GM18507 (cell line): Measurements from ENCODE around the gene OPN1LW.
"Not testable (repeated sequence)": the region's sequence is repeated elsewhere in the genome, so short reads cannot be mapped to it uniquely, and the experiment has no call there.

Source experiments
- DNase-seq: peaks from one replicate; pipeline ENCODE4 v3.0.0; 2011; ENCODE audit warnings: low read depth; ENCODE audit not compliant: insufficient read length; ENCODE audit errors: extremely low spot score
- FAIRE-seq: peaks from 2 replicates; lab custom pipeline; 2011; peaks lifted over from hg19 to GRCh38; lab: Jason Lieb, UNC

Gene OPN1LW

DNA sequence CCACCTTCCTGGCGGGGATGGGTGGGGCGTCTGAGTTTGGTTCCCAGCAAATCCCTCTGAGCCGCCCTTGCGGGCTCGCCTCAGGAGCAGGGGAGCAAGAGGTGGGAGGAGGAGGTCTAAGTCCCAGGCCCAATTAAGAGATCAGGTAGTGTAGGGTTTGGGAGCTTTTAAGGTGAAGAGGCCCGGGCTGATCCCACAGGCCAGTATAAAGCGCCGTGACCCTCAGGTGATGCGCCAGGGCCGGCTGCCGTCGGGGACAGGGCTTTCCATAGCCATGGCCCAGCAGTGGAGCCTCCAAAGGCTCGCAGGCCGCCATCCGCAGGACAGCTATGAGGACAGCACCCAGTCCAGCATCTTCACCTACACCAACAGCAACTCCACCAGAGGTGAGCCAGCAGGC lies at the start of gene OPN1LW:
OPN1LW (plus strand) TSS at position 234 of the 400 bp plus-strand sequence; CDS start at position 275, 41 bp downstream.
- not testable (repeated sequence) for FAIRE-seq, DNase-seq

DNA sequence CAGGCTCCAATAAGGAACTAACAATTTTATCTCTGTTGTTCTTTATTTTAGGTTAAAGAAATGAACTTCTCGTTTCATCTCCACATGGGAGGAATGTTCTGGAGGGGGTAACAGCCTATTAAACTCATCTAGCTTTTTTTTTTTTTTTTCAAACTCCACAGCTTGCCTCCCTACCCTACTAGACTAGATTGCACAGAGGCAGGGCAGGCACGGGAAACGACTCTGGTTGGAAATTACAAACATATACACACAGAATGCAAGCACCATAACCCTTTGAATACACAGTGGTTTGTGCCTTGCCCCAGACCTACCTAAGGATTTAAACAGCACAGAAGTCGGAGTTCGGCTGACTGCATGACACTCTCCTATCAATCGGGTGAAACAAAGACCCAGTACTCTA lies 49.2 kb upstream of the OPN1LW start:
- FAIRE-seq (no peak), DNase-seq (no peak)

DNA sequence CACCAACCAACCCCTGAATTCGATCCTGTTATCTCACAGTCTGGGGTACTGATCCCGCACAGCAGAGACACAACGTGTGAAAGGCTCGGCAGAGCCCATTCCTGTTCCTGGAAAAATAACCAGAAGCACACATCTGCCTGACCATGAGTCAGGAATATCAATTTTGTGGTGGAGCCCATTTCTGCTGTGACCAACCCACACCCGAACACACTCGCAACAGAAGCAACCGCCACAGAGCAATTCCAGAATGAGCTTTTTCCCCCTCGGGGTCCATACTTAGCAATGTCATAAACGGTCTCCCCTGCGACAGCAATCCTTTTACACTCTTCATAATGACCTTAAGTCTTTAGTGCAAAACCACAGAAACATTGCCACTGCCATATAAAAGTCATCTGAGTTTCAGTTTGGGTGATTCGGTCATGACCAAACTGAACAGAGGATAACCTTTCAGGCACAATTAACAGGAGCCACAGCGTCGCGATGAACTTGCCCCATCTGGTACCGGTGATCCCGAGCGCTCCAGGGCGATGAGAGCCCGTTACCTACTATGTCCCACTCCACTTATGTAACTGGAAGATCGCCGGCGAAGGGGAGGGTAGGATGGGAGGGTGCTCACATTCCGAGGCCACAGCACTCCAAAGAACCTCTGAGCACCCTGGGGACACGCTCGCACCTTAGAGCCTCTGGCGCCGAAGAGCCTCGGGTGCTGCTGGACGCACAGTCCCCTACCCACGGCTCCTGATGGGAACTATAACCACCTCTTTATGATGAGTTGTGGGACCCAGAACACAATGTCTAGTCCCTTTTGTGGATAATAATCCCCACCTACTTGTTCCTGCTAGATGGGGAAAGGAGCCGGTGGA lies 47.7 kb upstream of the OPN1LW start:
- FAIRE-seq (no peak), DNase-seq (no peak)

DNA sequence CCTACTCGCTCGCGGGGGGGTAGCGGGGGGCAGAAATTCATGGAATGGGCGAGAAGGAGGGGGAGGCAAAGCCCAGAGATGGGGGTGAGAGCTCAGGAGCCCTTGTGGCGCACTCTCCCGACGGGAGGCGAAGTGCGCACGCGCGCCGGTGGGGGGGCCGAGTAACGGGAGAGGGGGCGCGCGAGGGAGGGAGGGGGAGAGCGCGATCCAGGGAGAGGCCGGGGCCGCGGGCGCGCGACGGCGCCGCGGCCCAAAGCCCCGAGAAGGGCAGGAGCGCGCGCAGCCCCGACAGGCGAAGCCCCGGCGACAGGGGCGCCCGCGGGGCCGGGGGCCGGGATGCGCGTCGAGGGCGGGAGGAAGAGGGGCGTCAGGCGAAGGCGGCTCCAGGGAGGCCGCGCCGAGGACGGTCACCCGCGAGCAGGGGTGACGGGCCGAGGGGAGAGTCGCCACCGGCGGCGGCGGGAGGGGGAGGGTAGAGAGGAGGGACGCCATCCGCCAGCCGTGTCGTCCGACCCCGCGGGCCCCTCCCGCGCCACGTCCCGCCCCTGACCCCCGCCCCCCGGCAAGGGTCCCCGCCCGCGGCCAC lies 46.9 kb upstream of the OPN1LW start:
- DNase-seq, result peak; percentile 48
- FAIRE-seq, result no peak

DNA sequence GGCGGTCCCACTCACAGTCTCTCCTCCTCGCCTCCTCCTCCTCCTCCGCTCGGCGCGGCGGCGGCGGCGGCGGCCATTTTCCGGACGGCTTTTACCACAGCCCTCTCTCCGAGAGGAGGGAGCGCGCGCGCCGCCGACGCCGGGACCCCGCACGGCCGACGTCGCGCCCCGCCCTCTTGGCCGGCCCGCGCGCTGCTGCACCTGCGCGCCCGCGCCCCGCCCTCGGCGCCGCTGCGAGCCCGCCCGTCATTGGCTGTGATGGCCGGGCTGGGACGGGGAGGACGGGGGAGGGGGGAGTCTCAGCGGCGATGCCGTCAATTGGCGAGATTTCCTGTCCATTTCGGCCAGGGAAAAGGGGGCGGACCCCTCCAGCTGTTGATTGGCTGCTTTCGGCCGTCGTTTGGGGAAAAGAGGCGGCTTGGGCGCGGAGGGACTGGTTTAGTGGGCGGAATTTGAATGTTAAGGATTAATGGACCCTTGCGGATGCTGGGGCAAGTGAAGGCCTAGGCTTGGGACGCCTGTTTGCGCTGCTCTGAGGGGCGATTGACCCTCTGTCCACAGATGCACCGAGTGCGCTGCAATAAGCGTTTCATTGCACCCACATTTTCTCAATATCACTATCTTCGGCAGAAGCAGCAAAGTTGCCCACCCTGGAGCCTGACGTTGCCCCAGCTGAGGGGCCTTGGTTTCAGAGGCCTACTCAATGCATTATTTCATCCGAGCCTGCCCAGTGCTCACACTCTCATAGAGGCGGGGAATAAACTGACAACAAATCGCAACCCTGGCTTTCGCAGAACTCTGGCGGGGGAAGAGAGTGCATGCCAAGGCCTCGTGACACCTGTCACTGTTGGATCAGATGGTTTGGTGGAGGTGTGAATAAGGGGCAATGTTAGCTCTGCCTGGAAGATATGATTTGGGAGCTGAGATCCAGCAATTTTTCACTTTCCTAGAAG lies 46.2 kb upstream of the OPN1LW start, which contains the start of gene MECP2:
MECP2 (minus strand) TSS at position 129 of the 953 bp plus-strand sequence.
- FAIRE-seq, result peak; percentile 91
- DNase-seq, result peak; percentile 79

DNA sequence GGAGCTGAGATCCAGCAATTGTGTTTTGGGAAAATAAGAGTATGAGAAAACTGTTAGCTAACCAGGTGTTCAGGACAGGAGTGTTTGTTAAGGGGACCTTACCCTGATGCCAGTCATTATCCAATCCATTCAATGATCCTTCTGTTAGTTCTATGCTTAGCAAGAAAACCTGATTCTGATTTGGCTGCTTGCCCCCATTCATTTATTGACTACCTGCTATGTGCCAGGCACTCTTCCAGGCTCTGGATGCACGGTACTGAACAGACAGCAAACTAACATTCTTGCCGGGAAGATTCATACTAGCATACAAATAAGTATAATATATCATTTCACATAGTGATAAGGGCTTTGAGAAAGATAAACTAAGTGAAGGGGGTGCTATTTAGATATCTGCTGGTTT lies 45.5 kb upstream of the OPN1LW start:
- FAIRE-seq, result no peak
- DNase-seq, result no peak

DNA sequence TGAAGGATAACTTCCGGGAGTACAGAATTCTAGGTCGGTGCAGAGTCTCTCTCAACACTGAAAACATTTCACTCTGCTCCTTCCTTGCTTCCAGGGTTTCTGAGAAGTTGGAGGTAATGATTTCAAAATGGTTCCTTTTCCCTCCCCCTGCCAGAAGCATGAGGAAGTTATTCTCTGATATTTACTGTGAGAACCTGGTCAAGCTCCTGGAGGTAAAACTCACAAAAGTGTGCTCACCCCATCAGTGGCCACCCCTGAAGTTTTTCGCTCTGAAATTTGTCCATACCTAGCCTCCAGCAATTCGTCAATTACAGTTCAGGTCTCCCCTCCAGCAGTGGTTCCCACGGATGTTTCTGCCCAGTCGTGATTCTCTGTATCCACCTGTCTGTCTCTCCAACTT lies 30.3 kb upstream of the OPN1LW start:
- DNase-seq, result no peak
- FAIRE-seq, result no peak

DNA sequence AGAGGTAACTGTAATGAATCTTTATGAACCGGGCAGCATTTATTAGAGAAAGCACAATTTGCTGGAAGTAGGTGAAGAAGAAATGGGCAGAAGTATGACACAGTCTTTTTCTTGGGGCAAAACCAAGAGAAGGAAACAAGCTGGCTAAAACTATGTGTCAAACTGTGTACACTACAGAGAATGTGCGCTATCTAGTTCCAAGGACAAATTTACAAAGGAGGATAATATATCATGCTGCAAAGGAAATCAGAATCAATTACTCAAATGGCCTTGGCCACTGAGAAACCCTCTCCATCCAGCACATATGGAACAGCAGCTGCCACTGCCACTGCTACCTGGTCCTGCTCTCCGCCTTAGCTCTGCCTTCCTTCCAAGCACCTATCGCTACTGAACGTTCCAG lies 29.4 kb upstream of the OPN1LW start:
- no peak for FAIRE-seq

DNA sequence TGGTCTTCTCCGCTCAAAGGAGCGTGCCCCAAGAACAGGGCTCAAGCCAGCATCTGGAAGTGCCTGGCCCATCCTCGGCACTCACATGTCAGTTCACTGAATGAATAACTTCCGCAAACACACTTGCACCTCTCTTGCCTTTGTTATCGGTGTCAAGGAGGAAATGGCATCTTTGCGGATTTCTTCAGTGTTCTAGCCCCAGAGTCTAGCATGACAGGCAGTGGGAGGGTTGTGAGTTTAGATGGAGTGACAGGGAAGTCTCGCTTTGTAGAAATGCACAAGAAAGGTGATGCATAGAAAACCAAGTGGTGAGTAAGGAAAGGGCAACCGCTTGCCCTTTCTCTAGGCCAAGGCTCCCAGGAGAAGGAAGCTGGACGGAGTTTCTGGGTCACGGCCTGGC lies 29.0 kb upstream of the OPN1LW start:
- DNase-seq, result no peak
- FAIRE-seq, result no peak

More for the DNA sequence above, 29.4 kb upstream of the OPN1LW start:
- no peak for DNase-seq

DNA sequence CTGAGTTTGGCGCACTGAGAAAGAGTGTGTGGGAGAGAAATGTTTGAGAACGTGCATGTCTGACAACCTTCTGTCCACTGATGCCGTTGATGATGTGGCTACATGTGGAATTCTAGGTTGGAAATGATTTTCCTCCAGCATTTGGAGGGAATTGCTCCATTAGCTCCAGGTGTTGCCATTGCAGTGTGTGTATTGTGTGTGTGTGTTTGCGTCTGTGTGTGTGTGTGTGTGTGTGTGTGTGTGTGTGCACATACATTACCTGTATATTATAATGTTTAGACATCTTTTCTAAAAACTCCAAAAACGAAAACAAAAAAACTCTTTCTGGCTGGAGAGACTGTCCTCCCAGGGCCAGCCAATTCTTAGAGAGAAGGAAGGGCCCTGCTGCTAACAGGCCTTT lies 28.3 kb upstream of the OPN1LW start:
- DNase-seq (no peak), FAIRE-seq (no peak)

DNA sequence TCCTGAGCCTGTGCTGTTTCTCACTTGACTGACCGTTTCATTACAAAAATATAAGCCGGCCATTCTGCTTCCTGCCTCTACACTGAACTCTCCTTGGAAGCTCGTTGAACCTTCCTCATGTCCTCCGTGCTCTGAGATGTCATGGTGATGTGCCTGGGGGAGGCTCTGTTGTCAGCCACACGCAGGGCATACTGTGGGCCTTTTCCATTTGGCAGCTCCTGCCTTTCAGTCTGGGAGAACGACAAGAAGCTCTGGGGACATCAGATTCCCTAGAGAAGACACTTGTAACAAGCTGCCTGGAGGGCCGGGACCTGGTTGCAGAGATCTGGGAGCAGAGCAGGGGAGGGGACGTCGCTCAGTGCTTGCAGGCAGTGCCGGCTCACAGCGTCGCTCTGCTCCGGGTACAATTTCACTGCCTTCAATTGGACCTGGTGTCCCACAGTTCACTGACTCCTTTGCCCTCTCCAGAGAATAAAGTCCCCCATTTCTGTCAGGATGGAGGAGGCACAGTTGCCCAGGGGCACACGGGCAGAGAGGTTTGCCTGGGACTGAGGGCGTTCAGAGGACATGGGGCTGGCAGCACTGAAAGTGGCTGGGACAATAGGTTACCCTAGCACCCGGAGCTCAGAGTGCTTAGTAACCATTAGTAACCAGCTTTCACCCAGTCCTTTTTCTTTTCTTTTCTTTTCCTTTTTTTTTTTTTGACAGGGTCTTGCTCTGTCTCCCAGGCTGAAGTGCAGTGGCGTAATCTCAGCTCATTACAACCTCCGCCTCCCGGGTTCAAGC lies 27.4 kb upstream of the OPN1LW start:
- FAIRE-seq (no peak), DNase-seq (no peak)

DNA sequence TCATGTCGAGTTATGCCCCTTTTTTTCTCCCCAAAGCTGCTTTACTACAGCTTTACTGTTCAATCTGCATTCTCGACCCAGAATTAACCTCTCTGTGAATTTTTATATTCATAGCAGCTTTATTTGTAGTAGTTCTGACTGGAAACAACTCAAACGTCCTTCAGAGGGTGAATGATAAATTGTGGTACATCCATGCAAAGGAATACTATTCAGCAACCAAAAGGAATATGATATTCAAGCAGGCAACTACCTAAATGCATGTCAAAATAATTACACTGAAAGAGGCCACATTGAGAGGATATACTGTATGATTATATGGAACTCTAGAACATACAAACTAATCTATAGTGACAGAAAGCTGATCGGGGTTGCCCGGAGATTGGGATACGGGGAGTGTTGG lies 26.5 kb upstream of the OPN1LW start:
- FAIRE-seq (no peak), DNase-seq (no peak)

DNA sequence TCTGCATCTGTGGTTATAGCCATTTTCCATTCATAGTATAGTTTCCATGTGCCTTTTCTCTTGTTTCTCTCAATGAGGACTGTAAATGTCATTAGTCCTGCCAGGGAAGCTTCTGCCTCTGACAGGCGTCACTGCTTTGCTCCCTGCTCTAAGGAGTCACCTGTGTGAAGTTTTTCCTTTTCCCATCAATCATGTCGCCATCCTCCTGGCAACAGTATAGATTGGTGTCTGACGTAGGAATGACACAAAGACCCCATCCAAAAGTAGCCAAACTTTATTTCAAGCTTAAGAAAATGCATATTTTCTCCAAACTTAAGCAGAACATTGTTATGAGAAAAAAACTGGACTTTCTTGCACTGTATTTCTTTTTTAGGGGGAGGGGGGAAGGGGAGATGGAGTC lies 23.5 kb upstream of the OPN1LW start:
- DNase-seq, result no peak
- no peak for FAIRE-seq

DNA sequence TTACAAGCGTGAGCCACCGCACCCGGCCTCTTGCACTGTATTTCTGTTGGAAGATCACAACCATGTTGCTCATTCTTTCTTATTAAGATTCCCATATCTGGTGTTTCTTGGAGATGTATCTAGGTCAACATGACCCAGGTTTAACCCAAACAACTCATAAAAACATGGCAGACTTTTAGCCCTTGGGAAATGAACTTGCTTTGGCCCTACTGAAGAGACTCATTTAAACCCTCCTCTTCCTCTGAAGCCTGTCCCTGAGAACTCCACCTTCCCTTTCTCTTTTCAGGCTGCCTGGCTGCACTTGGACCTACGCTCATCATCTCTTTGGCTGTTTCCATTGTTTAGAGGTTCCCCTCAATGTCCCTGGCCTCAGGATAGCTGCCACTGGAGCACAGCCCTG lies 22.8 kb upstream of the OPN1LW start:
- FAIRE-seq (no peak), DNase-seq (no peak)

DNA sequence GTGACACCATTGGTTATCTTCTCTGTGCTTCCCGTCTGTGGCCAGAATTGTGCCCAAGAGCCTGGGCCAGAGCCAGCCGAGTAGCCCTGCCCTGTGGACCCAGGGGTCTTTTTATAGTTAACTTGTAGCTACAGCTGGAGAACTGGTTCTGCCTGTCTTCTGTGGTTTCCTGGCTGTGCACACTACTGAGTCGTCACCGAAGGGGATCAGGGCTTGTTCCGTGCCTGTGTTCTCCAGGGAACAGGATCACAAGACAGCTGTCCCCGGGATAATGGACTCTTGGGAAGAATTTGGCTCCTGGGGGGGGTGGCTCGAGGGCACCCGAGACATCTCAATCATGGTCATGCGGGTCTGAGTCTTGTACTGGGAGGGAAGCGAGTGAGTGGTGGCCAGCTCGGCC lies 22.1 kb upstream of the OPN1LW start:
- no peak for FAIRE-seq
- no peak for DNase-seq

DNA sequence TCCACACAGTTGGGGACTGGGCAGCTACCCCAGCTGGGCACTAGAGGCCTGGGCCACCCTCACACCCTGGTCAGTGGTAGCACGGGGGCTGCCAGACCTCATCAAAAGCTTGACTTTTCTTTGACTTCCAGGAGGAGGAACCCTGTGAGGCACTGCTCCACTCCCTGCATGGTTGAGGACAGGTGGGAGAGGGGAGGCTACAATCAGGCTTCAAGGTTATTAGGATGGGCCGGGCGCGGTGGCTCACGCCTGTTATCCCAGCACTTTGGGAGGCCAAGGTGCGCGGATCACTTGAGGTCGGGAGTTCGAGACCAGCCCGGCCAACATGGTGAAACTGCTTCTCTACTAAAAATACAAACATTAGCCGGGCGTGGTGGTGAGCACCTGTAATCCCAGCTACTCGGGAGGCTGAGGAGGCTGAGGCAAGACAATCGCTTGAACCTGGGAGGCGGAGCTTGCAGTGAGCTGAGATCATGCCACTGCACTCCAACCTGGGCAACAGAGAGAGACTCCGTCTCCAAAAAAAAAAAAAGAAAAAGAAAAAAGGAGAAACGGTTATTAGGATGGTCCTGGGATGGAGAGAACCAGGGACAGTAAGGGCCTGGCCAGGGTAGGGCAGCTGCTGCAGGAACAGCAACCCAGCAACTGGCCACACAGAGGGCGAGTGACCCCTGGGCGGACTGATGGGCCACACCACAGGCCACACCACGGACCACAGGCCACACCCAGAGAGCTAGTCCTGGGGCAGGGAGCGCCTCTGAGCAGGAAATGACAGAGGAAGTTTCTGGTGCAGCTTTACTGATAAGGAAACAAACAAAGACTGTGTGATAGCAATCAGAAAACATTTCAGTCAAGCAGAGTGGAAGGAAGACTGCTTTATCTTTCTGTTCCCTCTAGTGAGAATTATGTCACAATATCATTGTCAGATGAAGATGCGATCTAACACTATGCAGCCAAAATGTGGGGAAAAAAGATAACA lies 20.5 kb upstream of the OPN1LW start:
- DNase-seq, result peak; percentile 15
- FAIRE-seq, result peak; percentile 89

DNA sequence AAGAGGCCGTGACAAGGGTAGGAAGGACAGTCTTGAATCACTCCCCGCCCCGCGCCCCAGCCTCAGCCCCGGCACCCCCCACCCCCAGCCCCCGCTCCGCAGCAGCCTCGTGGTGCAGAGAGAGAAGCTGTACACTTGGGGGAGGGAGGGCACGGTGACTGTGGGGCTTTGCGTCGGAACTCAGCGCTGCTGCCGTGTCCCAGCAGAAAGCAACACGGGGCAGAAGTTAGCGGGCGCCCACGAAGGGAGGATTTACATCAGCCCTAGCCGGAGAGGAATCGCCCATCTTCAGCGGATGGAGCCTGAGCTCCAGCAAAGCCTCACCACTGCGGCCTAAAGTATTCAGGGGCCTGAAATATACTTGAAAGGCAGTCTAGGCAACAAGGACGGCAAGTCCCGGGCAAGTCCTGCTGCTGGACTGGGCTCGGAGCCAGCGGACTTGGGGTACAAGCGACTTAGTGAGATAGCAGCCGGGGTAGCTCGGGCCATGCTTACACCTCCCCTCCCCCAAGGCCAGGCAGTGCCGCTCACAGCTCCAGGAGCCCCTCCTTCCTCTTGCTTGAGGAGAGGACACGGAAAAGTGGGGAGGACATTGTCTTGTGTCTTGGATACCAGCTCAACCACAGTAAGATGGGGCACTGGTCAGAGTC lies 18.5 kb upstream of the OPN1LW start:
- no peak for FAIRE-seq
- DNase-seq, result no peak

DNA sequence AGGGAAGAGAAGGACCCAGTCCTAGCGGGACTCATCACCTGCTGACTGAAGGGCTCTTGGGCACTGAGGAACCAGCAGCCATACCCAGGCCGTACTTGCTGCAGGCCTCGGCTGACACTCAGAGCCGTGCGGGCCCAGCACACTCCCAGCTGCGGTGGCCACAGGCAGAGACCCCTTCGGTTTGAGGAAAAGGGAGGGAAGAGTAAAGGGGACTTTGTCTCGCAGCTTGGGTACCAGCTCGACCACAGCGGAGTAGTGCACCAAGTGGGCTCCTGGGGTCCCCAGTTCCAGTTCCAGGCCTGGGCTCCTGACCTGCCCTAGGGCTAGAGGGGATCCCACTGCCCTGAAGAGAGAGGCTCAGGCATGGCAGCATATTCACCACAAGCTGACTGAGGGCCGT lies 17.9 kb upstream of the OPN1LW start:
- no peak for DNase-seq
- FAIRE-seq, result no peak
